DOHH2 (cell line): Measurements from ENCODE around the gene ELP1.

Source experiments
- EZH2phosphoT487 ChIP-seq: fragments of 200-600 bp; sonication (generic); IDR thresholded peaks from 2 replicates; pipeline ENCODE4 v1.6.1; 2017; ENCODE audit warnings: borderline replicate concordance, mild to moderate bottlenecking, antibody characterized with exemption, low read length, moderate library complexity, mixed read lengths
- TF ChIP-seq, protein P1 (sequence below): fragments of 200-600 bp; sonication (generic); IDR thresholded peaks from one replicate; pipeline ENCODE4 v1.5.1; 2014; ENCODE audit warnings: antibody characterized with exemption, mild to moderate bottlenecking, low read depth, low read length; ENCODE audit not compliant: poor library complexity, severe bottlenecking

DNA sequence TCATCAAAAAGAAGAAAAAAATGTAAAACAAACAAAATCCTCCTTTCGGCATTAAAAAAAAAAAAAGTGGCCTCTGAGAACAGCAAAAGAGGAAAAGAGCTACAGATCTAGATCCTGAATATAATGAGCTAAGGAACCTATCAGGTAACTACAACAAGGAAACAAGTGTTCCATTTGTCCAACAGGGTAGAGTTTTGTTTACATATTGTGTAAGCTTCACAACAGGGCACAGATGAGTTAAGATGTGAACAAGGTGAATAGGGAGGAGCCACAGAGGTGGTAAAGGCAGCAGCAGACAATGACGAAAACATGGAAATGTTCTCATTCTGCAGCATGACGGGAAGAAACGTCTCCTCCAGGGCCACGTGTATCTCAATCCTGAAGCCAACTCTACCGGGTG is 14.4 kb downstream of the ELP1 start:
- TF ChIP-seq, protein P1, sequence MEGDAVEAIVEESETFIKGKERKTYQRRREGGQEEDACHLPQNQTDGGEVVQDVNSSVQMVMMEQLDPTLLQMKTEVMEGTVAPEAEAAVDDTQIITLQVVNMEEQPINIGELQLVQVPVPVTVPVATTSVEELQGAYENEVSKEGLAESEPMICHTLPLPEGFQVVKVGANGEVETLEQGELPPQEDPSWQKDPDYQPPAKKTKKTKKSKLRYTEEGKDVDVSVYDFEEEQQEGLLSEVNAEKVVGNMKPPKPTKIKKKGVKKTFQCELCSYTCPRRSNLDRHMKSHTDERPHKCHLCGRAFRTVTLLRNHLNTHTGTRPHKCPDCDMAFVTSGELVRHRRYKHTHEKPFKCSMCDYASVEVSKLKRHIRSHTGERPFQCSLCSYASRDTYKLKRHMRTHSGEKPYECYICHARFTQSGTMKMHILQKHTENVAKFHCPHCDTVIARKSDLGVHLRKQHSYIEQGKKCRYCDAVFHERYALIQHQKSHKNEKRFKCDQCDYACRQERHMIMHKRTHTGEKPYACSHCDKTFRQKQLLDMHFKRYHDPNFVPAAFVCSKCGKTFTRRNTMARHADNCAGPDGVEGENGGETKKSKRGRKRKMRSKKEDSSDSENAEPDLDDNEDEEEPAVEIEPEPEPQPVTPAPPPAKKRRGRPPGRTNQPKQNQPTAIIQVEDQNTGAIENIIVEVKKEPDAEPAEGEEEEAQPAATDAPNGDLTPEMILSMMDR = no peak
- TF ChIP-seq EZH2phosphoT487 = no peak
